Gastrocnemius medialis (tissue), 4 donors: ENCODE results near the gene APLNR. TPM values are rescaled to one million over a fixed set of nuclear protein-coding genes. Genes with fewer than 3 reads are reported as not detected.

ENCODE experiments used
- ATAC-seq, 2 donors: fragments of 150-250 bp; one replicate each; pipeline ENCODE4 v1.9.1; 2016
- DNase-seq, 2 donors: peaks; one replicate each; pipeline ENCODE4 v3.0.0-alpha.2; 2019
- H3K27ac ChIP-seq, 4 donors: fragments of 200-600 bp; sonication (generic); 1 replicate in 1 of 4; 2 replicates in 3 of 4; pipeline ENCODE4 v1.5.1; 2016 to 2018; ENCODE audit warnings: mild to moderate bottlenecking in 2 of 4, moderate library complexity in 1 of 4
- H3K27me3 ChIP-seq, 3 donors: fragments of 200-600 bp; sonication (generic) in 2 of 3; 1 replicate in 1 of 3; 2 replicates in 2 of 3; pipeline versions ENCODE4 v1.5.1 to v1.6.0; 2016 to 2019; ENCODE audit warnings: mild to moderate bottlenecking in 1 of 3, moderate library complexity in 1 of 3
- H3K36me3 ChIP-seq, 2 donors: fragments of 200-600 bp; sonication (generic) in 1 of 2; one replicate each; pipeline ENCODE4 v1.5.1; 2017 to 2018
- H3K4me1 ChIP-seq, 2 donors: fragments of 200-600 bp; sonication (generic) in 1 of 2; one replicate each; pipeline ENCODE4 v1.5.1; 2016 to 2017; ENCODE audit warnings: mild to moderate bottlenecking in 2 of 2
- H3K4me3 ChIP-seq, 4 donors: fragments of 200-600 bp; sonication (generic) in 3 of 4; 1 replicate in 1 of 4; 2 replicates in 3 of 4; pipeline ENCODE4 v1.5.1; 2016 to 2019; ENCODE audit warnings: mild to moderate bottlenecking in 2 of 4
- H3K9me3 ChIP-seq, 3 donors: fragments of 200-600 bp; sonication (generic) in 2 of 3; 1 replicate in 1 of 3; 2 replicates in 2 of 3; pipeline ENCODE4 v1.5.1; 2016 to 2019
- POLR2A ChIP-seq, 2 donors: fragments of 450-650 bp; IDR thresholded peaks; one replicate each; pipeline ENCODE4 v1.6.1; 2017; ENCODE audit warnings: antibody characterized with exemption in 2 of 2, mild to moderate bottlenecking in 2 of 2, moderate library complexity in 2 of 2
- in situ Hi-C, 4 donors: fragments of 200-750 bp; cut with MboI; loops; one replicate each; pipeline versions ENCODE4 v1.15.0 to v1.8.0; 2017; ENCODE audit warnings: low sequenced_read_pairs in 4 of 4
- intact Hi-C: fragments of 100-400 bp; cut with DNase I; formaldehyde crosslinking; loops from one replicate; pipeline ENCODE4 v1.15.1; 2023; ENCODE audit warnings: low total_unique reads
- total RNA-seq, 4 donors: library from RNA; depleted of rRNA; stranded (reverse); fragments of >200 nt; gene quantifications; one replicate each; pipeline versions ENCODE4 v1.1.0 to v1.2.3, GENCODE V29; 2016
- TF ChIP-seq, protein P1 (sequence below), 5 experiments: fragments of 450-650 bp in 3 of 5; fragments of 200-600 bp in 2 of 5; sonication (generic) in 2 of 5; IDR thresholded peaks in 4 of 5; conservative IDR thresholded peaks in 1 of 5; 1 replicate in 4 of 5; 2 replicates in 1 of 5; pipeline ENCODE4 v1.5.1; 2016 to 2019; ENCODE audit warnings: antibody characterized with exemption in 5 of 5, mild to moderate bottlenecking in 3 of 5, moderate library complexity in 3 of 5

Gene APLNR
- total RNA-seq, 4 donors from 2014 or later = 0.32 to 3.7 (median 0.64) TPM

DNA sequence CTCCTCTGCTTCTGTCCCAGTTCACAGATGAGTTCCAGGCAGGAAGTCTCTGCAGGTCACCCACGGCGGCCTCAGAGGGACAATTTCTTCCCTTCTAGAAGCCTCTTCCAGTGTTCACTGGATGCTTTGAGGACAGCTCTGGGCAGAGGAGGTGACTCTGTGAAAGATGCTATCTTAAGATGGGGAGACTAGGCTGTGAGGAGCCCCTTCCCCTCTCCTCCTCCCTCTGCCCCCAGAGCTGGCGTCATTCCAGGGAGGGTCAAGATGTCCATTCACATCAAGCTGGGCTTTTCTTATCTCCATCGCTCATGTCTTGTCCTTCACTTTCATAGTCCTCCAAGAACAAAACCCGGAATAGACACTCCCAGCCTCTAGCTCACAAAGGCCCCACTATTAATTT, 3.3 kb downstream of the APLNR start:
- no peak overlapping the region for H3K4me3 ChIP-seq
- peak overlapping the region in 1 of 4 donors; percentile 70 for H3K27ac ChIP-seq
- no peaks in the 10 kb centered on the region for H3K9me3 ChIP-seq
- peaks cover 6 to 7% of the 10 kb centered on the region in 2 donors for H3K4me1 ChIP-seq
- ATAC-seq (no peak), DNase-seq (no peak)
- H3K27me3 ChIP-seq = no peaks in the 10 kb centered on the region
- intact Hi-C loops = no loop called here
- in situ Hi-C loops = loop anchor here in 1 of 4 donors (25.0 kb wide), 1 partner anchor 104 kb away; the partner anchor contains the start of genes P2RX3 and SSRP1
- TF ChIP-seq POLR2A (IDR thresholded peaks at IDR 0.05) = no peak
- TF ChIP-seq, protein P1, sequence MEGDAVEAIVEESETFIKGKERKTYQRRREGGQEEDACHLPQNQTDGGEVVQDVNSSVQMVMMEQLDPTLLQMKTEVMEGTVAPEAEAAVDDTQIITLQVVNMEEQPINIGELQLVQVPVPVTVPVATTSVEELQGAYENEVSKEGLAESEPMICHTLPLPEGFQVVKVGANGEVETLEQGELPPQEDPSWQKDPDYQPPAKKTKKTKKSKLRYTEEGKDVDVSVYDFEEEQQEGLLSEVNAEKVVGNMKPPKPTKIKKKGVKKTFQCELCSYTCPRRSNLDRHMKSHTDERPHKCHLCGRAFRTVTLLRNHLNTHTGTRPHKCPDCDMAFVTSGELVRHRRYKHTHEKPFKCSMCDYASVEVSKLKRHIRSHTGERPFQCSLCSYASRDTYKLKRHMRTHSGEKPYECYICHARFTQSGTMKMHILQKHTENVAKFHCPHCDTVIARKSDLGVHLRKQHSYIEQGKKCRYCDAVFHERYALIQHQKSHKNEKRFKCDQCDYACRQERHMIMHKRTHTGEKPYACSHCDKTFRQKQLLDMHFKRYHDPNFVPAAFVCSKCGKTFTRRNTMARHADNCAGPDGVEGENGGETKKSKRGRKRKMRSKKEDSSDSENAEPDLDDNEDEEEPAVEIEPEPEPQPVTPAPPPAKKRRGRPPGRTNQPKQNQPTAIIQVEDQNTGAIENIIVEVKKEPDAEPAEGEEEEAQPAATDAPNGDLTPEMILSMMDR (IDR thresholded peaks at IDR 0.05 in 4 of 5, conservative IDR thresholded peaks at IDR 0.05 in 1 of 5) = no peak
- no peaks in the 10 kb centered on the region for H3K36me3 ChIP-seq

DNA sequence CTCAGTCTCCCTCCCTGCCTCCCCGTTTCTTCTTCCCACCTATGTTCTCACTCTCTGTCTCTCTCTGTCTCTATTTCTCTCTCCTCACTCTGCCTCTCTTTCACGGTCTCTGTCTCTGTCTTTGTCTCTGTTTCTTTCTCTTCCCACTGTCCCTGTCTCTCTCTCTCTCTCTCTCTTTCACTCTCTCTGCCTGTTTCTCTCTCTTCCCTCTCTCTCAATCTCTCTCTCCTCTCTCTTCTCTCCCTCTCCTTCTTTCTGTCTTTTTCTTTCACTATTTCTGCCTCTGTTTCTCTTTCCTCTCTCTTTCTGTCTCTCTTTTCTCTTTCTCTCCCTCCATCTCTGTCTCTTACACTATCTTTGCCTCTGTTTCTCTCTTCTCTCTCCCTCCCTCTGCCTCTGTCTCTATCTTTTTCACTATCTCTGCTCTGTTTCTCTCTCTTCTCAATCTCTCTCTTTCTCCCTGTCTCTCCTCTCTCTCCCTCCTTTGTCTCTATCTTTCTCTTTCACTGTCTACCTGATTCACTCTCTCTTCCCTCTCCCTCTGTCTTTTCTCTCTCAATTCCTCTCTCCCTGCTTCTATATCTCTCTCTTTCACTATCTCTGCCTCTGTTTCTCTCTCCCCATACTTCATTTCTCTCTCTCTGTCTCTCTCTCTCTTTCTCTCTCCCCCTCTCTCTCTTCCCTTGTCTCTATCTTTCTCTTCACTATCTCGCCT, 5.4 kb downstream of the APLNR start:
- Histone ChIP-seq H3K4me1 (peaks cover 6 to 7% of the 10 kb centered on the region in 2 donors), H3K27ac (peak overlapping the region in 1 of 4 donors; percentile 37), H3K9me3 (no peaks in the 10 kb centered on the region), H3K4me3 (no peak overlapping the region), H3K27me3 (no peaks in the 10 kb centered on the region), H3K36me3 (no peaks in the 10 kb centered on the region)
- in situ Hi-C loops (loop anchor here in 1 of 4 donors (25.0 kb wide), 1 partner anchor 106 kb away; the partner anchor contains the start of genes P2RX3 and SSRP1), intact Hi-C loops (no loop called here)
- no peak for TF ChIP-seq POLR2A (IDR thresholded peaks at IDR 0.05)
- TF ChIP-seq, protein P1 (IDR thresholded peaks at IDR 0.05 in 4 of 5, conservative IDR thresholded peaks at IDR 0.05 in 1 of 5) = no peak
- ATAC-seq (no peak), DNase-seq (no peak)

GRCh38 chr11:57230791-57231538, 6.1 kb downstream of the APLNR start:
- ATAC-seq (peak in 1 of 2 donors; percentile 22), DNase-seq (no peak)
- H3K9me3 ChIP-seq = no peaks in the 10 kb centered on the region
- TF ChIP-seq, protein P1 (IDR thresholded peaks at IDR 0.05 in 4 of 5, conservative IDR thresholded peaks at IDR 0.05 in 1 of 5) = no peak
- TF ChIP-seq POLR2A (IDR thresholded peaks at IDR 0.05) = no peak
- in situ Hi-C loops = loop anchor here in 1 of 4 donors (25.0 kb wide), 1 partner anchor 106 kb away; the partner anchor contains the start of genes P2RX3 and SSRP1
- H3K27ac ChIP-seq = peak overlapping the region in 1 of 4 donors; percentile 54
- H3K36me3 ChIP-seq = no peaks in the 10 kb centered on the region
- H3K4me1 ChIP-seq = peaks cover 6 to 7% of the 10 kb centered on the region in 2 donors
- no peak overlapping the region for H3K4me3 ChIP-seq
- intact Hi-C loops = no loop called here
- H3K27me3 ChIP-seq = no peaks in the 10 kb centered on the region

DNA sequence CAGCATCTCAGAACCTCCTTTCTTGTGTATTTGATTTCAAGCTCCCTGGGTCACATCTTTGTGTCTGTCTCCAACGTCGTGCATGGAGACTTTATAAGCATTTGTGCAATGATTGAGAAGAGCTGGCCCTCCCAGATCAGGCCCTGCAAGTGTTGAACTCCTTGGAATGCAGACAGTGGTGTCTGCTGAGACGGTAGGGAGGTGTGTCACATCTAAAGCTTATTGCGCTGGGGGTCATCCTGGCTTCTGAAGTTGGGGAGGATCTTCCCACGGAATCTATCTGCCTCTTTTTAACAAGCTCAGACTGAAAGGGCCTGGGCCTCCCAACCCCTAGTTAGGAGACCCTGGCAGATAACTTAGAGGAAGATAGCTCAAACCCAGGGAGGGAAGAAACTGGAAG, 6.7 kb downstream of the APLNR start:
- no peak for ATAC-seq

More for the DNA sequence above, 6.7 kb downstream of the APLNR start:
- intact Hi-C loops (no loop called here), in situ Hi-C loops (loop anchor here in 1 of 4 donors (25.0 kb wide), 1 partner anchor 107 kb away; the partner anchor contains the start of genes P2RX3 and SSRP1)
- Histone ChIP-seq H3K27me3 (no peaks in the 10 kb centered on the region), H3K36me3 (no peaks in the 10 kb centered on the region), H3K4me1 (peaks cover 6 to 7% of the 10 kb centered on the region in 2 donors), H3K27ac (no peak overlapping the region), H3K9me3 (no peaks in the 10 kb centered on the region), H3K4me3 (no peak overlapping the region)
- TF ChIP-seq, protein P1 (IDR thresholded peaks at IDR 0.05 in 4 of 5, conservative IDR thresholded peaks at IDR 0.05 in 1 of 5) = no peak
- TF ChIP-seq POLR2A (IDR thresholded peaks at IDR 0.05) = no peak
- DNase-seq = no peak
